Measurements from ENCODE around the gene PTTG1. TPM values are rescaled to one million over a fixed set of nuclear protein-coding genes. Genes with fewer than 3 reads are reported as not detected.

Gene PTTG1
- total RNA-seq, 3 donors from 2014 or later, result 5.8 to 46.8 (median 9.0) TPM

DNA sequence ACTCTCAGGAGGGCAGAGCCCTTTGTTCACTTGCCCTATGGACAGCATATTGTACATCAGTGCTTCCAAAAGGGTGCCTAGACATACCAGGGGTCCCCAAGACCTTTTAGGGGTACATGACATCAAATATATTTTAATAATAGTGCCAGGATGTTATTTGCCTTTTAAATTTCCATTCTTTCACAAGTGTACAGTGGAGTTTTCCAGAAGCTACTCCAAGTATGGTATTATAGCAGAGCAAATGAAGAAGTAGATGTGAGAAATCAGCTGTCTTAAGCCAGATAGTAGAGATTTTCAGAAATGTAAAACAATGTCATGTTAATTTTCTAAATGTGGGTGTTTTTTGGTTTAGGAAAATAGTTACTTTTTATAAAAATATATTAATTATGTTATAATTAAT lies 15.6 kb downstream of the PTTG1 start:
- DNase-seq (no peak), ATAC-seq (no peak)
- Histone ChIP-seq H3K9me3 (no peaks in the 10 kb centered on the region), H3K4me1 (ENCODE audit: low read depth) (peaks cover 4% of the 10 kb centered on the region), H3K4me3 (no peak overlapping the region), H3K36me3 (ENCODE audit: low read depth) (no peaks in the 10 kb centered on the region)
- intact Hi-C loops (cut with DNase I, micrococcal nuclease), result no loop called here
- TF ChIP-seq, protein P1, sequence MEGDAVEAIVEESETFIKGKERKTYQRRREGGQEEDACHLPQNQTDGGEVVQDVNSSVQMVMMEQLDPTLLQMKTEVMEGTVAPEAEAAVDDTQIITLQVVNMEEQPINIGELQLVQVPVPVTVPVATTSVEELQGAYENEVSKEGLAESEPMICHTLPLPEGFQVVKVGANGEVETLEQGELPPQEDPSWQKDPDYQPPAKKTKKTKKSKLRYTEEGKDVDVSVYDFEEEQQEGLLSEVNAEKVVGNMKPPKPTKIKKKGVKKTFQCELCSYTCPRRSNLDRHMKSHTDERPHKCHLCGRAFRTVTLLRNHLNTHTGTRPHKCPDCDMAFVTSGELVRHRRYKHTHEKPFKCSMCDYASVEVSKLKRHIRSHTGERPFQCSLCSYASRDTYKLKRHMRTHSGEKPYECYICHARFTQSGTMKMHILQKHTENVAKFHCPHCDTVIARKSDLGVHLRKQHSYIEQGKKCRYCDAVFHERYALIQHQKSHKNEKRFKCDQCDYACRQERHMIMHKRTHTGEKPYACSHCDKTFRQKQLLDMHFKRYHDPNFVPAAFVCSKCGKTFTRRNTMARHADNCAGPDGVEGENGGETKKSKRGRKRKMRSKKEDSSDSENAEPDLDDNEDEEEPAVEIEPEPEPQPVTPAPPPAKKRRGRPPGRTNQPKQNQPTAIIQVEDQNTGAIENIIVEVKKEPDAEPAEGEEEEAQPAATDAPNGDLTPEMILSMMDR (IDR thresholded peaks at IDR 0.05), result no peak

DNA sequence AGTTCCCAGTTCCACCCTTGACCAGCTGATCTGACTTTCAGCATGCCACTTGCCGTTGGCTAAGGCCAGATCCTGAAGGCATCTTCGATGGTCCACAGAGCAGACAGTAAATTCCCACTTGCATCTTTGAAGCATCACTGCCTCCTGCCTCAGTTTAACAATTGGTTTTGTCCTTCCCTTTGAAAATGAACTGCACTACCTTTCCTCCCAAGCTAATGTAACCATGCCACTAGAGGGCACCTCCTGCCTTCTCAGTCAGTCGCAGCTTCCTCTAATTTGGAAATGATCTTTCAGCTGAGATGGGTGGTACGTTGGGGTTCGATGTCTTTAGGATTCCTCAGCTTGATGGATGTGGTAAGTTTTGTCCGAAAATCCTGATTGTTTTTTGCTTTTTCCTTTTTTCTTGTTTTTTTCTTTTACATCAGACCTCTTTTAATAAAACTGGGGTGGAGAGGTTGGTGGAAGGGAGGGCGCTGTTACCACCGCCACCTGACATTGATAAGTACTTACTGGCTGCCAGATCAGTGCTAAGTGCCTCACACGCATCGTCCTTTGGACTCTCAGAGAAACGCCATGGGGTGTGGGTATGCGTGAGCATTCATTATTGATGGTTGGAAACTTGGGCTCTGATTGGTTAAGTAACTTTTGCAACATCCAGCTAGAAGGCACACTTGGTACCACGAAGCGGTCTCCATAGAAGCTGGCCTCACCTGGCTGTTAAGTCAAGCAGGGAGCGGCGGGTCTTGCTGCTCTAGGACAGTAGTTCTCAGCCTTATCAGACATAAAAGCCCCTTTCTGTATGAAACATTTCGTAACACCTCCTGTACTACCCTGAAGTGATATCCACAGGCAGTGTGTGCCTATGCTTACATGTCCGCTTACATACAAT lies 16.9 kb downstream of the PTTG1 start:
- intact Hi-C loops (cut with DNase I, micrococcal nuclease), result no loop called here
- DNase-seq, result peak in 2 of 3 donors; percentile 47 to 76
- peaks cover 4% of the 10 kb centered on the region for H3K4me1 ChIP-seq (ENCODE audit: low read depth)

DNA sequence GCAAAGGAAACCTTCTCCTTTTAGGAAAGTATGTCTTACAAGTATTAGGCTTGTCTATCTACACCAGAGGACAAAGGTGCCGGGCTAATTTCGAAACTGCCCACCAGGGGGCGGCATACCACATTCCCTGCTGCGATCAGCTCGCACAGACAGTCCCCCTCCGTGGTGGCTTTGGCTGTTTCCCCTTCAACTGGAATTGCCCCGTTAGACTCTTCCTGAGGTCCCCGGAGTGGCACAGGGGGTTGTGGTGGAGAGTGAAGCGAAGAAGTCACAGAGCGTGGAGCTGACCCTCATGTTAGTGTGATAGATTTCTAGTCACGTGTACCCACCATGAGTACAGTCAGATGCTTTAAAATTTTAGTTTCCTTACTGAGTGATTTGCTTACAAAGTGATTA lies 17.5 kb downstream of the PTTG1 start:
- Histone ChIP-seq H3K9me3 (no peaks in the 10 kb centered on the region), H3K36me3 (ENCODE audit: low read depth) (no peaks in the 10 kb centered on the region), H3K4me3 (no peak overlapping the region), H3K4me1 (ENCODE audit: low read depth) (peaks cover 4% of the 10 kb centered on the region)
- DNase-seq, result peak; percentile 88 to 96 (median 93)
- peak; percentile 97 for ATAC-seq
- TF ChIP-seq, protein P1 (IDR thresholded peaks at IDR 0.05), result peak; percentile 88
- intact Hi-C loops (cut with DNase I, micrococcal nuclease), result no loop called here

More for the DNA sequence above, 16.9 kb downstream of the PTTG1 start:
- peak; percentile 78 for ATAC-seq
- Histone ChIP-seq H3K9me3 (no peaks in the 10 kb centered on the region), H3K36me3 (ENCODE audit: low read depth) (no peaks in the 10 kb centered on the region), H3K4me3 (no peak overlapping the region)
- TF ChIP-seq, protein P1 (IDR thresholded peaks at IDR 0.05), result peak; percentile 26

DNA sequence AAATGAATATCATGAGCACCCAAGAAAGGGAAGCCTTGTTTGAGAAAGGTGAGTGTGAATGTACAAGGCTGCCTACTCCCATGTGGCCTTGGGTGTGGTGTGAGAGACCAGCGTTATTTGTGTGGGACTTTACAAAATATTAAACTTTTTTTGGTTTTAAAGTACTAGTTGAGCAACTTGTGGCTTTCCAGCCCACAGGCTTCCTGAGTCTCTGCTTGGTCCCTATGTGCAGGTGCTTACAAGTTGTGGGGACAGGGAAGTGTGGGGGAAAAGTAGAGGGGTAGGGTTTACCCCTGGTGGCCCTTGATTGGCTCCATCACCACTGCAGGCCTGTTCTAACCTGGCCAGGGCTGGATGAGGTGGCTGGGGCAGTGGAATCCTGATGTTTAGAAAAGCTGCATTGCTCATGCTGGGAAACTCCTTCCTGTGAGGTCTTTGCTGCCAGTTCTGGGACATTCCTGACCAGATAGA lies 19.7 kb downstream of the PTTG1 start:
- no peak overlapping the region for H3K4me3 ChIP-seq
- peaks cover 4% of the 10 kb centered on the region for H3K4me1 ChIP-seq (ENCODE audit: low read depth)
- no peaks in the 10 kb centered on the region for H3K36me3 ChIP-seq (ENCODE audit: low read depth)
- intact Hi-C loops (cut with DNase I, micrococcal nuclease), result no loop called here
- TF ChIP-seq, protein P1 (IDR thresholded peaks at IDR 0.05), result no peak
- no peak for ATAC-seq
- no peak for DNase-seq
- no peaks in the 10 kb centered on the region for H3K9me3 ChIP-seq

DNA sequence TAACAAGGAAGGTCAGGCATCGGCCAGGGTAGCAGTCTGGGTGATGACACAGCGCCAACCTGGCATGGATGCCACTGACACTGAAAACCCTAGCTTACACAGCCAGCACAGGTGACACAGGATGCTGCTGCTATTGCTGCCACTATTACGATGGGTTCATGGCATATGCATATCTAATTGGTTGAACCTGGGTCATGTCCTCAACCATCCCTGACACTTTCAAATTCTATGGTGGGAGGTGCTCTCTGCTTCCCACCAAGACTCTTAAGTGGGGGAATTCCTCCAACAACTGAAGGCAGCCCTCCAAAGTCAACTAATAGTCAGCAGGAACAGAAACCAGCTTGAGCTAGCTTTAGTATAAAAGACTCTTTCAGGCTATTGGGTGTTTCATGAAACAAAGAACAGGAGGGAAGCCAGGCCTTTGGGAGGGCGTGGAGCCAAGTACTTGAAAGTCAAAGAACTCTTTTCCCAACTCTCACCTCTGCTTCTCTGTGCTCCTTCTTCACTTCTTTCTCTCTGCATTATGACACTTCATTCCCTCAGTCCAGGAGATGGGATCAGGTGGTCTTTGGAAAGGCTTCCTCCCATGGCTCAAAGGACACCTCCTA lies 21.3 kb downstream of the PTTG1 start:
- H3K4me1 ChIP-seq (ENCODE audit: low read depth), result peaks cover 4% of the 10 kb centered on the region
- DNase-seq (no peak), ATAC-seq (no peak)
- H3K4me3 ChIP-seq, result no peak overlapping the region
- no peaks in the 10 kb centered on the region for H3K9me3 ChIP-seq
- TF ChIP-seq, protein P1 (IDR thresholded peaks at IDR 0.05), result no peak
- no peaks in the 10 kb centered on the region for H3K36me3 ChIP-seq (ENCODE audit: low read depth)
- intact Hi-C loops (cut with DNase I, micrococcal nuclease), result no loop called here
